Stimulated activated CD4-positive, alpha-beta T cell treated with anti-CD3 and anti-CD28 coated beads, Interleukin-4, amount 100 ng/mL, for 24 hours (primary cell): ENCODE measurements around the gene ARHGEF7.

Experiments used
- DNase-seq: peaks from one replicate; pipeline ENCODE4 v3.0.0-alpha.2; 2020

Gene ARHGEF7

DNA sequence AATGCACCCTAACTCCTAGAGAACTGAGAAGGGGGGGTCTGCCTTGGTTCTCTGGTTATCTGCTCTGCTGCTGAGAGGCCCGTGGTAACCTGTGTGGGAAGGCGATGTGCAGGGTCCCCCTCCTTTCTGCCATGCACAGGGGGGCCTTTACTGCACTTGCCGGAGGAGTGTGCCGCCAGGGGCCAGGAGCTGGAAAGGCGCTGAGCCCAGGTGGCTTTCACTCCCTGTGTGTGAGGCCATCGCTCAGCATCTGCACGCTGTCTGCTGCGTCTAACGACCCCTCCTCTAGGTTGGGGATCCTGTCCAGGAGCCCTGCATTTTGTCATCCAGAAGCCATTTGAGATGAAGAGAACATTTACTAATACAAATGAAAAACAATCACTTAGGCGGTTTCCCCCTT, 168.3 kb downstream of the ARHGEF7 start:
- no peak for DNase-seq

DNA sequence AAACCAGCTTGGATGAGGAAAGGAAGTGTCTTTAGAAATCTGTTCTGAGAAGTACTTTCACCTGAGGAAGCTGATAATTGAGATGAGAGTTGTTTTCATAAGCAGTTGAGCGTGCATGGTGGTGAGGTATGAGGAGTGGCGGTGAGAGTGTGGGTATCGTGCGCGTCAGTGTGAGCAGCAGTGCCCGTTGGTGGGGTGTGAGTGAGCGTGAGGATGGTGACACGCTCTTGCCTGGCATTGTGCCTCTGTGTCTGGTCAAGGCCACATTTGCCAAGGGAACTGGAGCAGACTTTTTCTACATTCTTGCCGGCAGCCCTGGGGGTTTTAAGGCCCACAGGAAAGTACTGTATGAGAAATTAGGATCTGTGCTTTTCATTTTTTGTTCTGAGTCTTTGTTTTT, 168.9 kb downstream of the ARHGEF7 start:
- DNase-seq = no peak

DNA sequence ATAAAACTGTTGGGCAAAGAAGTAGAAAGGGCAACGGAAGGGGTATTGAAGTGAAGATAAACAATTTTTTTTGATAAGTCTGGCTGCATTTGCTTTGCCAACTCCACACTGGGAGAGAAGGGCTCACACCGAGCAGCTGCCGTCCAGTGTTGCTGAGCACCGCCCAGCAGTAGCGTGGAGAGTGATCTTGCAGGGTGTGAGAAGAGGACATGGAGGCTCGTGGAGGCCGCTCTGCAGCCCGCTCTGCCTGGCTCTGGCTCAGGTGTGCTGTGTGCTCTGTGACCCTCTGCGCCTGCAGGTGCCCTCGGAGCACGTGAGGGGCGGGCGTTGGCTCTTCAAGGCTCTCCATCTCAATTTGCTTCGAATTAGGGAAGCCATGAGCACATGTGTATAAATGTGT, 169.5 kb downstream of the ARHGEF7 start:
- DNase-seq = no peak

DNA sequence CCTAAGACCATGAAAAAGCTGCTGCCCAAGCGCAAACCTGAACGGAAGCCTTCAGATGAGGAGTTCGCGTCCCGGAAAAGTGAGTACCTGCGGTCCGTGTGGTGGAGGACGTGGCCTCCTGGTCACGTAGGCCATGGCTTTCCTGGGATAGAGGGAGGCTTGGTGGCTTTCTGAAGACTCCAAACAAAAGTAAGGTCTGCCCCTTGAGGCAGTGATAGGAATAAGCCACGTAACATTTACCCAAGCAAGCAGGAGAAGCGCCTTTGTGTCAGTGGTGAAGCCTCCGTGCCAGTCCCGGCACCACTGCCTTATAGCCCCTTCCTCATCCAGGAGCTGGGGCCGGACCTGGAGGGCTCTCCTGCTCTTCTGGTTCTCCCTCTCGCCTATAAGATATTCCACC, 171.1 kb downstream of the ARHGEF7 start:
- no peak for DNase-seq

DNA sequence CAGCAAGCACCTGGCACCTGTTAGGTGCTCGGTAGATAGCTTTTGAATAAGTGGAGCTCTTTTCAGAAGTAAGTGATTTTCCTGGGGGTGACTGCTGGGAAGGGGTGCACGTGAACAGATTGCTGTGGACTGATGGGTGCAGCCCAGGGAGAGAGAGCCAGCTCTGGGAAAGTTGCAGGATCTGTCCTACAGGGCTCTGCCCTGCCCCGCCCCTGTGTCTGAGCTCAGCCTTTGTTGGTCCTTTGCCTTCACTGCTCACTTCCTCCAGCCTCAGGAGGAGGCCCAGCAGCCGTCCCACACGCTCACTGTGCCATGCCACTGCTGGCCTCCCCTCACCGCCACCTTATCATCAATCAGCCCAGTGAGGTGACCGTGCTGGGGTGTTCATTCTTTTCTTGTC, 171.6 kb downstream of the ARHGEF7 start:
- DNase-seq = no peak

DNA sequence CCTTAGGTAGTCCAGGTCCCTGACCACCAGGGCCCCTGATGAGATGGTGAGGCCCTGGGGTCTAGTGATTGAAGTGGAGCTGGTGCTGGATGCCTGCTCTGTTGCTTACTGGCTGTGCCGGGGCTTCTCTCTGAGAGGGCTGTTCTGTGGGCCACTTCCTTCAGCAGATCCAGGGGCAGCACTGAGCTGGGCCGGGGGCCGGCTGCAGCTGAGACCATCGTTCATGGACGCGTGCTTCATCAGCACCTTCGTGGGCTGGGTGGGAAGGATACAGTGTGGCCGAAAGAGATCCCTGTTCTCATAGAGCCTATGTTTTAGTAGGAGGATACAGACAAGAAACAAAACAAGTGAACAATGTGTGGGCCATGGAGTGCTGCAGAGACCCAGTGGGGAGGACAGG, 172.1 kb downstream of the ARHGEF7 start:
- no peak for DNase-seq

DNA sequence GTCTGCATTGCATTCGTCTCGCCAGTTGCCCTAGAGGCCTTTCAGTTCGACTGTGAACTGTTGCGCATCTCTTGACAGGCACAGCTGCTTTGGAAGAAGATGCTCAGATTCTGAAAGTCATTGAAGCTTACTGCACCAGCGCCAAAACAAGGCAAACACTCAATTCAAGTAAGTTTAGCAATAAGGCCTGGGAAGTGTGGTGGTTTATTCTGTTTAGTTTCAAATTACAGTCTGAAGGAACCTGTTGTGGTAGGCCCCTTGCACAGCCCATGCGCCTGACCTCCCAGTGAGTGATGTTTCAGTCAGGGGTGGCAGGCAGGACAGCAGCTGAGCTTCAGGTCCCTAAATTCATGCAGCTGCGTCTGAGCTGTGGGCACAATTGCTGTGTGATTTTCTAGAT, 173.2 kb downstream of the ARHGEF7 start:
- no peak for DNase-seq

DNA sequence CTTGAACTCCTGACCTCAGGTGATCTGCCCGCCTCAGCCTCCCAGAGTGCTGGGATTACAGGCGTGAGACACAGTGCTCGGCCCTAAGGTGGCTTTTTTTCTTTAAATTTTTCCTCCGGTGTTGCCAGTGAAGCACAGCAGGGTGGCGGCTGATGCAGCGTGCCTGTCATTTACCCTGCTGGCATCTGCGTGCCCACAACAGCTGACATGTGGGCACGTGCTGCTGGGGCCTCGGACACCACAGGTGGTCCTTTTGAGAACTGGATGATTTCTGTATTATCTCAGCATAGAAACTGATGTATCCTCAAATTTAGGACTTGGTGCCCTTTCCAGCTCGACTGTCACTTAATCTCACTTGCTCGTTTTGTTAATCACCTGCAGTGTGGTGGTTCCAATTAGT, 174.1 kb downstream of the ARHGEF7 start:
- no peak for DNase-seq

DNA sequence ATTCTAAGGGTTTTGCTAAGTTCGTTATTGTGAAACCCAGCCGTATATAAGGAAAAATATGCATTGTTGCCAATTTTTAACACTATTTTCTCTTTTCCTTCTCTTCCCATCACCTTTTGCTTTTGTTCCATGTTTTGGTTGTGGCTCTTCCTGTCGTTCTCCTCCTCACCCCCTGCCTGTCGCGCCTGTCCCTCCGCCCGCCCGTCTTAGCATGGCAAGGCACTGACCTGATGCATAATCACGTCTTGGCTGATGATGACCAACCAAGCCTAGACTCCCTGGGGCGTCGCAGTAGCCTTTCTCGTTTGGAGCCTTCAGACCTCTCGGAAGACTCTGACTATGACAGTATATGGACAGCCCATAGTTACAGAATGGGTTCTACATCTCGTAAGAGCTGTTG, 176.8 kb downstream of the ARHGEF7 start:
- DNase-seq = no peak

DNA sequence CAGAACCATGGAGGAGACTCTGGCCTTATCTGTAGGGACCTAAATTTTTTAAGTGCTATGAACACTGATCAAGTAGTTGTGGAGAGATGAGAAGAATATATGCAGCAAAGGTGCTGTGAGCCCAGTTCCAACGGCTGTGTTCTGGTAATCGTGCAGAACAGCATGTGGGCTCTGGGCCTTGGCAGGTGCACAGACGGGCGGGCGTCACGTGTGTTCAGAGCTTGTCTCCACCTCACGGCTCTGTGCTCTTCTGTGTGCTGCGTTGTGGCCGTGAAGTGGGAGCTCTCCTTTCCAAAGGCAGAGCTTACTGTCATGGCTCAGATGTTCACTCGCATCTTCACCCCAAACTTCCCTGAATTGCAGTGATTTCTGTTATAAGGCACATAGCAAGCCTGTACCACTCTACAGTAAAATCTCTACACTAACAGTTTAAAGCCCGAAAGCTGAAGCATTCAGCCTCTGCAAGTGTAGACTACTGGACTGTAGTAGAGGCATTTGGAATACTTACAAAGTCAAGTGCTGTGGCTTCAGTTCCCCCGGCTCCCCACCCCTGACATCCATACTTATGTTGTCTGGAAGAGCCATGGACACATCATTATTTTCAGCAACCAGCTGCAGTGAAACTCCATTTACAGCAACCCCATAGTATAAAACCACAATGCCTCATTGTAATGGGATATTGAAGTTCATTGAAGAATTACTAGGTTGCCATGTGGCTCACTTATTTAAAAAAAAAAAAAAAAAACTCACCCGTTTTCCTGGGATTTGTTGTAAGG, 177.8 kb downstream of the ARHGEF7 start:
- DNase-seq = no peak

DNA sequence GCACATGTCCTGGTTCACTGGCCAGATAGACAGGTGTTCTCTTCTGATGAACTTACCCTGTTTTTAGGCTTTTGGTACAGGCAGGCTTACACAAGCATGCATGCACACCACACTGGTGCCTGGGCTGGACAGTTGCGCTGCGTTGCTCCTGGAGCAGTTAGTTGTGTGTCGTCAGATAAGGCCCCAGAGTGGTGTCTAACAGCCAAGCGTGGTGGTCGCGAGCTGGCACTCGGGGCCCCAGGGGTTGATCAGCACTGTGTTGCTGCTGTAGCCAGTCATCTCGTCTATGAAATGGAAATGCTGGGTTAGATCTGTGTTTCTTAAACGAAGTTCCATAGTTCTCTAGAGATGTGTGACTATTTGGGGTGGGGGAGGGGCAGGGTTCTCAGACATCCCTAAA, 180.8 kb downstream of the ARHGEF7 start:
- DNase-seq = no peak

DNA sequence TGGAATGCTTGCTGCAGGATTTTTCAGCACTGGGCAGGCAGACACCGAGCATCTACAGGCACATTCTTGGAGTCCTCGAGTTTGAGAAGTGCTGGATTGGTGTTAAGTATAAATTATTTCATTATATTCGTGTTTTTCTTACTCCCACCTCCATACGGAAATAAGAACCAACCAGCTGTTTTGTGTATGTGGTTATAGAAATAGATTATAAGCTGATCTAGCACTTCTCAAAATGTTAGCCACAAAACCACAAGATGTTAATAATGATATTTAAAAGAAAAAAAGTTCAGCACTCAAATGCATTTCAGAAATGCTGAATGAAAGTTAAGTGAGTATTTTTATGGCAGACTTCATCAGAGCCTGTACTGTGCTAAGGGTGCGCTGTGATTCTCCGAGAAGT, 181.3 kb downstream of the ARHGEF7 start:
- no peak for DNase-seq

DNA sequence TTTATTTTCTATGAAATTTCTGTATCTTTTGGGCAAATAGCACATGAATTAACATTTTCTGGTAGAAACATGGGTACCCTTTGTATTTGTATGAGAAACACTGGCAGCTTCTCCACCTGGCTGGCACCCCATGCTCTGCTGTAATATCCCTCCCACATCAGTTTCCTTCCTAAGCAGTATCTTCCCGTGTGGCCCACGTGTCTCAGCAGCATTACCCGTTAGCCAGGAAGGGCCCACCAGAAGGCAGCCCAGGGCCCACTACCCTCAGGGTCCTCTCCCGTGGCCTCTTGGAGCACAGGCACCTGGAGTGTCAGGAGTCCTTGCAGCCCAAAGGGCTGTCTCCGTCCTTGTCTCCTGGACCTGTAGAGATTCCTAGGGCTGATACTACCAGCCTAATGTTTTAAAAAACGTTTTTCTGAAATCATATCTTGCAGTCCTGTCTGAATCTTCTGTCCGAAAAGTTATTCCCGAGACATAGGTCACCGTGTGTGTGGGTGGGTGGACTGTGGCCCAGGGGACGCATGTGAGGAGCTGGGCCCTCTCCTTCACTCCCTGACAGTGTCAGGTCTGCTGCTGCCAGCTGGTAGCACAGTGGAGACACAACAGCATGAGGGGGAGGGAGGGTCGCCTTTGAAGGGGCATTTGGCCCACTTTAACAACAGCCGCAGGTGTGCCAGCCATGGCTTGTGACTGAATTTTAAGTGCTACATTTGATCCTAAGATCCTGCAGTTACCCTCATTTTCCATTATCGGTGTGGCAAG, 183.3 kb downstream of the ARHGEF7 start:
- DNase-seq = no peak

DNA sequence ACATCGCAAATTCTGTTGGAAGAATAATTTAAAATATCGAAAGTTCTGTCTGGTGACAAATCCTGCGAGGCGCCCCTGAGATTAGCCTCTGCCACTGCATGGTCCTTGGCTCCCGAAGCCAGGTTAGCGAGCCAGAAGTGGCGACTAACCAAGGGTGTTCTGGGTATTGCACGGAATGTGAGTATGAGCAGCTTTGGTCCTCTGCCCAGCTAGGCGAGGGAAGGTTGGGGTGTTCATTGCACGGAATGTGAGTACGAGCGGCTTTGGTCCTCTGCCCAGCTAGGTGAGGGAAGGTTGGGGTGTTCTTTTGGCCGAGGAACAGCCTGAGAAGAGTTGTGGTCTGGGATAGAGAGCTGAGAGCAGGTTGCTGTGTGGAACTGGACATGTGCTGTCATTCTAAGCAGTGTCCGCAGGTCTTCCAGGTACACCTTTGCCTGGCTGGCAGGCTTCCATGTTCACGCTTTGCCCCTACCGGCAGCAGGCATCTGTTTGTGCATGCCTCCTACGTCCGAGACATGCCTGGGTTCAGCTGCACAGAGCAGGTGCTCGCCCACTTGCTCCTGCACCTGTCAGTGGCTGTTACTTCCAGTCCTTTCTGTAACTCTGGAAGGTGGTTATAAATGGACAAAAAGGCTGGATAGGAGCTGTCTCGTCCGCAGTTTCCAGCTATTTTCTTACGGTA, 187.1 kb downstream of the ARHGEF7 start:
- no peak for DNase-seq

DNA sequence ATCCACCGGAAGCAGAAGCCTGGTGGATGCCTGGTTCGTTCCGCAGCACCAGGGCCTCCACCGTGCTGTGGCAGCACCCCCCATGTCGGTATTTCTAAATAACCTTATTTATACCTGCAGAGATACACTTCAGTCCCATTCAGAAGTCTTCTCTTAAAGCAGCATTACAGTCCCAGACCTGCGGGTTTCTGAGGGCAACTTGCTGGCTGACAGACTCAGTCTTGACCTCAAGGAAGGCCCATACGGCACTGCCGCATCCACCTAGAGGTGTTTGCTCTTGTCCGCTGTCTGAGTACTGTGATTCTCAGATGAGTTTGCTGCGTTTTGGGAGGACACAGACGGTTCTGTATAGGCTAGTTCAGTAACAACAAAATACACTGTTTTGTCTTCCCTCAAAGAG, 188.4 kb downstream of the ARHGEF7 start:
- DNase-seq = no peak

DNA sequence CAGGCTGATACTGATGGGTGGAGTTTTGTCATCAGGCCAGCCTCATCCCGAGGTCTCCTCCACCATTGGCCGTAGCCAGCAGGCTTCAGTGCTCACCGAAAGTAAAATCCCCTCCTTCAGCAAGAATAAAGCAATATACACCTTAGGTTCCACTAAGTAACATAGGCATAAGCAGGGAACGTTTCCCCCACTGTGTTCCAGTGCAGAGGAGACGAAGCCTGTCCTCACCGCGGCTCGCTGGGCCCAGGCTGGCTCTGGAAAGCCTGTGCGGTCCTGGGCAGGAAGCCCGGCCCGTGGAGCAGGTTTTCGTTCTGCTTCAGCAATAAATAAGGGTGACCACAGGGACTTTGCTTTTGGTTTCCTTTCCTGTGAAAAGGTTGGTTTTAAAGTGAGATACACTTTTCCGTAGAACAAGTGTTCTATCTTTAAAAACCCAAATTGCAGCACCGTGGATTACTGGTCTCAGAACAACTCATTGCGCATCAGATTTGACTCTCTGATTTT, 189.0 kb downstream of the ARHGEF7 start:
- no peak for DNase-seq

DNA sequence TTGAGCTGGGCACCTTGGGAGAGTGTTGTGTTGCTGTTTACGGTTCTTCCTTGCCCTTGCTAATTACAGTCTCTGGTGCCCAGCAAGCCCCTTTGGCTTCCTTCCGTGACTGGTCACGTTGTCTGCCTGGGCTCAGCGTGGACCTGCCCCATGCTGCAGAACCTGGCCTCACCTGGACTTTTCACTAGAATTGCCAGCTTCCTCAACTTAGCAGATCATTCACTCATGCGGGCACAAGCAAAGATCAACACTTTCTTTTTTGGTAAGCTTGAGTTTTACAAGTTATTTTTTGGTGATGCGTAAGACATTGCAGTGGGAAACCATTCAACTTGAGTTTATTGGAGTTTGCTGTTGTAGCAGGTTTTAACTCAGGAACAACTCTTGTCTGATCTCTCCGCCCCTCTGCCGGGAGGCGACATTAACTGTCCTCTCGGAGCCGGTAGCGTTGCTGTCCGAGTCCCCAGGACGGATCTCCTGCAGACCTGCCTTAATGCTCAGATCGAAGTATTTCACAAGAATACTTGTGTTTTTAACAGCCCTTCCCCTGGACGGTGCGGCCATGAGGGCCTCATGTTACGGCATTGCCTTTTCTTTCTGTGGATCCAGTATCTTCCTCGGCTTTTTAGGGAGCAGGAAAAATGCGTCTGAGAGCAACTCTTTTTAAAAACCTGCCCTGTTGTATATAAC, 189.6 kb downstream of the ARHGEF7 start:
- DNase-seq = no peak

DNA sequence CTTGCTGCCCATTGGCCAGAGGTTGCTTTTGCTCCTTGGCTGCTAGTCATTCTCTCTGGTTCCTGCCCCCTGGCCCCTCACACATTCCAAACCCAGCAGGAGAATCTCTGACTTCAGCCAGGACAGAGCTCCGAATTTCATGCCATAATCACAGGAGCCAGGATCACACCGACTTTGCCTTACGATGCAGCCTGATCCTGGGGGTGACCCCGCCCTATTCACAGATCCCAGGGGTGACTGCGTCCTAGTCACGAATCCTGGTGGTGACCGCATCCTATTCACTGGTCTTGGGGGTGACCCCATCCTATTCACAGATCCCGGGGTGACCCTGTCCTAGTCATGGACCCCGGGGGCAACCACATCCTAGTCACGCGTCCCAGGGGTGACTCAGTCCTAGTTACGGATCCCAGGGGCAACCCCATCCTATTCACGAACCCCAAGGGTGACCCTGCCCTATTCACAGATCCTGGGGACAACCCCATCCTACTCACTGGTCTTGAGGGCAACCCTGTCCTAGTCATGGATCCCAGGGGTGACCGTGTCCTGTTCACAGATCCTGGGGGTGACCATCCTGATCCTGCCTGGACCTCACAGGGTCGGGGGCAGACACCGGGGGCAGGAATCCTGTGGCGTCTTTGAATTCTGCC, 198.0 kb downstream of the ARHGEF7 start:
- DNase-seq = no peak

DNA sequence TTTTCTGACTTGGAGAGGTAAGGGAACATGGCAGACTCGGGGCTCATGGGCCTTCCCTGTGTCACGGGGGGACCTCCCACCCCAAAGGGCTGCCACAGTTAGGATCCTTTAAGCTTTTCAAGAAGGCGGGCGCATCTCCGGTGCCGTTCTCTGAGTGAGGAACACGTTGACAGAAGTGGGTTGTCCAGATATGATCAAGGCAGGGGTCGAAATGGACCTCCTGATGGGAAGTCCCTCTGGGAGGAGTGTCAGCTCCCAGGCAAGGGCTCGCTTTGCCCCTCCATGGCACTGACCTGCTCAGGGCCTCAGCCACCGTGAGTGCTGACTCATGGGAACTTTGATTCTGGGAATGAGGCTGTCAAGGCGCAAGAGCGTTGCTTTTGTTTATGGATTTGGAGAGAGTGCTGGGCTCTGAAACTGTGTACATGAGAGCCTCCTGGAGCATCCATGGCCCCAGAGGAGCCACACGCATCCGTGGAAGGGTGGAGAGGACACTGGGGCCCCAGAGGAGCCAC, 198.9 kb downstream of the ARHGEF7 start:
- no peak for DNase-seq

DNA sequence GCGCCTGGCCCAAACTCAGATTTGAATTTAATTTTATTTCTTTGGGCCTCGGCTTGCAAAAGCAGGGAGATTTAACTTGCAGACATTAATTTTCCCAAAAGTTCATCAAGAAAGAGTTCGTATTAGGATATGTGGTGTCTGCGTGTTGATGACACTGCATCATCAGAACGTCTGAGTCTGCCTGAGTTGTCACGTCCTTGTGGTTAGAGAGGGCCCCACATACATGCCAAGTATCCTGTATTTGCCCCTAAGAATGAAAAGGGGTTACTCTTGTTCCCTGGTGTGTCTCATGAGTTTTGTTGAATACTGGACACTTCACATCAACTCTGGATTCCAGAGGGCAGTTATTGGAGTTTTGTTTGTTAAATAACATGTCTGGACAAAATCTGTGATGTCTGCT, 199.7 kb downstream of the ARHGEF7 start:
- DNase-seq = no peak

DNA sequence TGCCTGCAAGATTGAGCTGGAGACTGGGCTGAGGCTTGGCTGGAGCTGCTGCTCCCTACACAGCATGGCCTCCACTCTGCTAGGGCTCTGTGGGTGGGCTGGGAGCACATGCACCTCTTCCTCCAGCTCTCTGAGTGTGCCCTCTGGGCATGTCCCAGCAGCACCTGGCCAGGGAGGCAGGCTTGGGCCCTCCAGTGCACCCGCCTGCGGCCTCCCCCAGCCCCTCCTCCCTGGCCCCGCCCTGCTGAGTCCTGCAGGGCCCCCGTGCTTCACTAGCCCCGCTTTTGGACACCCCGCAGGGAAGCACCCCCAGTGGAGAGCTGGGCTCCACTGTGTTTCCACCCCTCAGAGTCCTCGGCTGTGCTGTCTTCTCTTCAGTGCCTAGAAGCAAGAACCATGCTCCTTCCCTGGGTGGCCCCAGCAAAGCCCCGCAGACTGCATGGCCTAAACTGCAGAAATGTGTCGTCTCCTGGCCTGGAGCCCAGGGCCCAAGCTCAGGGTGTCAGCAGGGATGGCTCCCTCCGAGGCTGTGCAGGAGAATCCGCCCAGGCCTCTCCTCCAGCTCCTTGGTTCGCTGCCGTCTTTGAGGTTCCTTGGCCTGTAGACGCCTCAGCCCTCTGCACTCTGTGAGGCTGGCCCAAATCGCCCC, 200.4 kb downstream of the ARHGEF7 start:
- DNase-seq = no peak

DNA sequence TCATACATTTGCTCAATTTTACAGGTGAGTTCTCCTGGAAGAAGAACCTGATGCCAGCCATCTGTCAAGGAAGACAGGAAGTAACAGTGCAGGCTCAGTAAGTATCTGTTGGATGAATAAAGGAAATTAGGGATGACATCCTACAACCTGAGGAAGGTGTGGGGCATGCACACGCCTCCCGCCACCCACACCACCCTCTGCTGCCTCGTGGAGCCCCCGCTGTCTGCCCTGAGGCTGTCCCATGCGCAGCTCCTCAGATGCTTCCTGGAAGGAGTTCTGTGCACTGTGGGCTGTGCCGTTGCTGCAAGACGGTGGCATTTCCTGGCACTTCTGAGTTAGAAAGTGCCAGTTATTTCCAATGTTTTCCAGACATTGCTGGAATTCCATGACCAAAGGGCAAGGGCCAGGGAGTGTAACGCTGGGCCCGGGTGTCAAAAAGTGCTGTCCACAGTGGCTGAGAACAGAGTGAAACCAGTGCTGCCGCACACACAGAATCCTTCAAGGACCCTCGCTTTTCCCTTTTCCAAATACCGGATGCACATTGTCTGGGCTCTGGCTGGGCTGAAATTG, 201.1 kb downstream of the ARHGEF7 start:
- DNase-seq = no peak
